HG03442 (cell line): ENCODE results near the gene RNF150.

ENCODE experiments used
- ATAC-seq: cut with Tn5 transposase; IDR thresholded peaks from one replicate; pipeline ENCODE4 v1.9.1; 2021; ENCODE audit warnings: mild to moderate bottlenecking, moderate library complexity; ENCODE audit not compliant: unreplicated experiment

The RNF150 gene

DNA sequence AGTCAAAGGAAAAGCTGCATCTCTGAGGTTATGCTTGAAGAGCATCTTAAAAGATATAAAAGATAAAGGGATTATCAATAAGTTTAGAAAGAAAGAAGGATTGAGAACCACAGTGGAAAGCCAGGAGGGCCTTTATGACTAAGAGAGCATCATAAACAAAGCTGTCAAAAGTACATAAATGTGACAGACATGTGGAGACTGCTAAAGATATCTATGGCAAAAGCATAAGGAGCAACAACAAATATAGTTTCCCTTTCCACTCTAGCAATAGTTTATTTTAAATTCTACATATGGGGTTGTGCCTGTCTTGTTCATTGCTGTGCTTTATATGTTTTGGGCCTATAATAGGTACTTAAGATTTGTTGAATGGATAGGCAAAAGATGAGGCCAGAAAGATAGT, 97.3 kb downstream of the RNF150 start:
- no peak for ATAC-seq

DNA sequence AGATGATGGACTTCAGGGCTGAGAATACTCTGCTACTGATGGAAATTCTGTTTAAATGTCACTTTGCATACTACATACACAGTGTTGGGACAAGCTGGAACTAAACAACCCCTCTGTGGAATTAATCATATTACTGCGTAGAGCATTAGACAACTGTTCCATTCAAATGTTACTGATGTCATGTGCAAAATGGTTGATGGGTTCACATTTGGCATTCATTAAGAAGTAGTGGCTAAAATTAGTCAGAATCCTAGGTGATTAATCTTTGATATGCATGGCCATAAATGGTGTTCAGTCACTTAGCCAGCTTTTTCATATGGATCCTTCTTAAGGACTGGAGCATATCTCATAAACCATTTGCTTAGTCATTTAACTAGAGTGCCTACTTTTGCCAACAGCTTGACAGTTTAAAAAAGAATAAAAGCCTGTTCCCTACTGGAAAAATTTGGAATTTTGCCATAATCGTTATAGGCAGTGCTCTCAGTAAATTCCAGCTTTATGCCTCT, 105.2 kb downstream of the RNF150 start:
- ATAC-seq = no peak

DNA sequence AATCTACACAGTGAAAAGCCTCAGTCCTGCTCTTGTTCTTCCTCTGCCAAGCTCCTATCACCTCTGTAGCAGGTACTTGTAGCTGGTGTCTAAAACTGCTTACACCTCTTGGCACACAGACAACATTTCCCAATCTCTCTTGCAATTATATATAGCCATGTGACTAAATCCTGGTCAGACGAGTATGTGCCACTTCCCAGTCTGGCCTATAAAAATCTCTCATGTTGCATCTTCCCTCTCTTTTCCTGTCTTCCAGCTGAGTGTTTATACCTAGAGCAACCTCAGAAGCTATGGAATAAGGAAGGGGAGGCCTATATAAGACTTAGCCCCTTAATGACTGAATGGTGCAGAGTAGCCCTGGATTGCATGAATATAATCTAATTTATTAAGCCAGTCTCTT, 105.8 kb downstream of the RNF150 start:
- ATAC-seq = no peak

DNA sequence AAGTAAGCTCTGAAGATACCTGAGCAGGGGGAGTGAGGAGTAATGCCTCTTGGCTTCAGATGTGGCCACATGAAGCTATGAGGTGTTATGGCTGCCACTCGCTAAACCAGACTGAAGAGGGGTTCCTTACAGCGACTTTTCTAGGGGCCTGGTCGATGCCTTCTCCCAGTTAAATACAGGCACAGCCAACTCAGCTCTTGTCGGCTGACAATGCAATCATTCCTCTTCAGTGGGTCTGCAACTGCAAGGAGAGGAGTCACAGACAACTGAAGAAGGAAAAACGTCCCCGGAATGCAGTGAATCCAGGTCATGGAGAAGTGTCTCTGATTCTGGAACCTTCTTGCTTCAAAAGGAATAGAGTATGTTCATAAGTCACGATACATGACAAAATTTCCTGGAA, 106.4 kb downstream of the RNF150 start:
- ATAC-seq = no peak

DNA sequence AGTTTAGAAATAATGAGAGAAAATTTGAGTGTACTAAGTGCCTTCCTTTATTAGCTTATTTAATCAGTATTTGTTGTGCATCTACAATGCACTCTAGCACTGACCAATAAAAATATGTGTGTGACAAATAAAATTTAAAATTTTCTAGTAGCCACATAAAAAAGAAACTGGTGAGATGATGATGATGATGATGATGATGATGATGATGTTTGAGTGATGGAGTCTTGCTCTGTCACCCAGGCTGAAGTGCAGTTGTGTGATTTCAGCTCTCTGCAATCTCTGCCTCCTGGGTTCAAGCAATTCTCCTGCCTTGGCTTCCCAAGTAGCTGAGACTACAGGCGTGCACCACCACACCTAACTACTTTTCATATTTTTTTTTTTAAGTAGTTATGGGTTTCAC, 110.2 kb downstream of the RNF150 start:
- no peak for ATAC-seq

DNA sequence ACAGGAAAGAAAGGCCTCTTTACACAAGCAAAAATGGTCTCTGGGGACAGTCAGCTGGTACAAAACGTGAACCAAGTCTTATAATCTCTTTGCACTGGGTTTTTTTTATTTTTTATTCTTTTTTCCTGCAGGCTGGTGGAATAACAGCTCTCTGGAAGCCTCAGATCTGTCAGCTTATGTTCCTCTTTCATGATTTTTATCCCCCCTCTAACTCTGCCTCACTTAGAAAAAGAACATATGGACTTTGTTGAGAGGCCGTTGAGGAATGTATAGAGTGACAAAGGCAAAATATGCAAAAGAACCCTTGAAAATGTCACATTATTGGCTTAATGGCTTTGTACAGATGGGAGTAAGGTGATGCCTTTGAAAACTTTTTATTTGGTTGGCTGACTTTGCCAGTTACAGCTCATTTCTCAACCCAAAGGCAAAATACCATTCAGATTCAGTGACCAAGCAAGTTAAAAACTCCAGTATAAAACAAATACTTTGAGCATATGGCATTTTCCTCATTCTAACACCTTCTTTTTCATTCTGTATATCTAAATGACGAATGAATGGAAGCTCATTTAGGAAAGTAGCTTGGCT, 111.1 kb downstream of the RNF150 start:
- no peak for ATAC-seq

DNA sequence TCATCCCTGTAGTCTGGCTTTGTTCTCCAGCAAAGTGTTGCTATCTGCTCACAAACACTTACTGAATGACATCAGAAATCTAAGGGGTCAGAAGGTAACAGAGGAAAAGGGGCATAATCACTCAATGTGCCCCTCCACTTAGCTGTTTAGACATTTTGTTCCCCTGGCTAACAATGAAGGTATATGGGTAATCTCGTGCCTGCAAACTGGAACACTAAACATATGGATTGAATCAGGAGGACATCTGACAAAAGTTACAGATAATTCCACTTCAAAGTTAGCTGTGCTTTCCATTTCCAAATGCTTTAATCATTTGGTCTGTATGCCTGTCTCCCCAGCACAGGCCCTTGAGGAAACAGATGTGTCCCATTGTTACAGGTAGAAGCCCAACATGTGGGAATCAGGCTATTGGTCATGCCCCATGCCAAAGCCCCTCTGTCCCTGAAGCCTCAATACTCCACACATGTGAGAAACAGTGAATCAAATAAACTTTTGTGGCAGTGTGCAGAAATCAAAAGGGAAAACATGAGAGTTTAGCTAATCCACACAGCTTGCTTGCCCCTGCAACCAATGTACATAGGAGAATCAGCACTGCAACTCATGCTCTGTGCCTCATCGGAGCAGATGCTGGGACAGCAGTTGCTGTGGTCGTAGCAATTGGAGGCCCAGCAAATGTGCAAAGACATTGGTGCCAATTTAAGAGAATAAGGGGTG, 111.7 kb downstream of the RNF150 start:
- no peak for ATAC-seq

DNA sequence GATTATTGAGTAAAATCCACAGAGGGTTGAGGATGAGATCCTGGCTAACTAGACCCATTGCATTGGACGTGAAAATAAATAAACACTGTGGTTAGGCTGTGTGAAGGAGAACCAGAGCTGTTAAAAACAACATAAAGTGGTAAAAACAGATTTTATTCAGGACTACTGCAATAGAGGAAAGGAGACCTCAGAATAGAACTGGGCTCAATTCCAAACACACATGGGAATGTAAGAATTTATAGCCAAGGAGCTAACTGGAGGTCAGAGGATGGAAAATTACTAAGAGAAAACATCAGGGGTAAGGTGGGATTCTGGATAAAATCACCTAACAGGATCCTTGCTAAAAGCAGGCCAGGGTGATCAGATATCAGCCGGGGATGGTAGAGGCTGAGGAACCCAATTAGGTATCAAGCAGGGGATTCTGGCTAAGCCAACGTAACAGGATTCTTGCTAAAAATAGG, 112.4 kb downstream of the RNF150 start:
- no peak for ATAC-seq

DNA sequence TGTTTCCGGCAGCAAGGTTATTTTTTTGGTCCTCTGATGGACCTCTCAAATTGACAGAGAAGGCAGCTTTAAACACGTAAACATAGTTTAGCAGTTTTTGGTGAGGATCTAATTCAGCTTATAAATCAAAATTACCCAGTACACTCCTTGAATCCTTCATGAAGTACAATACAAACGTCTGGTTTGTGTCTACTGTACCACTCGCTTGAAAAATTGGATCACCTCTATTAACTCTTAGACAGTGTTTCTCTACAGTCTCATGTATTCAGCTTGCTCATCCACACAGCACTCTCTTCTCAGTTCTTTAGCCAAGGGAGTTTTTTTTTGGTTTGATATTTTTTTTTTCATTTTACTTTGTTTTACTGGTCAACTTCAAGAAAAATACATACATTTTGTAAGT, 113.5 kb downstream of the RNF150 start:
- ATAC-seq = no peak

DNA sequence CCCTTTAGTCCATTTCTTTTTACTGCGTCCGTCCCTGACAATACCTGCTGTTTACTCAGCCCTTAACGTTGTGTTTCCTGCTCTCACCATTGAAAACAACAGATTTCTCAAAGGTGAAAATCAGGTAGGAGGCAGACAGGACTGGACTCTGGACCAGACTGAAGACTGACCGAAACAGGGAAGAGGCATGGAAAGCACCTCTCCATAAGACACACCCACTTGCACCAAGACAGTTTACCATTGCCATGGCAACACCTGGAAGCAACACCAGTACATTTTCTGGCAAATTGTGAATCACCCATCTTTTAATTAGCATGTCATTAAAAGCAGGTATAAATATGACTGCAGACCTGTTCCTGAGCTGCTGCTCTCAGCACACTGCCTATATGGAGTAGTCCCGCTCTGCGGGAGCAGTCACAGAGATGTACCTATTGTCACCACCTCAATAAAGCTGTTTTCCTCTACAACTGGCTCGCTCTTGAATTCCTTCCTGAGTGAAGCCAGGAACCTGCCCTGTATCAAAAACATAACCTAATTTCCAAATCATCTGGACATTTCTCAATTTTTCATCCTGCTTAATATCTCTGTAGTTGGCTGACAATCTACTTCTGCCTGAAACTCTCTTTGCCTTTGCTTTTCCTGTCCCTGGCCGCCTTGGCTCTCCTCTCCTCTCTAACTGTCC, 117.0 kb downstream of the RNF150 start:
- ATAC-seq = no peak

DNA sequence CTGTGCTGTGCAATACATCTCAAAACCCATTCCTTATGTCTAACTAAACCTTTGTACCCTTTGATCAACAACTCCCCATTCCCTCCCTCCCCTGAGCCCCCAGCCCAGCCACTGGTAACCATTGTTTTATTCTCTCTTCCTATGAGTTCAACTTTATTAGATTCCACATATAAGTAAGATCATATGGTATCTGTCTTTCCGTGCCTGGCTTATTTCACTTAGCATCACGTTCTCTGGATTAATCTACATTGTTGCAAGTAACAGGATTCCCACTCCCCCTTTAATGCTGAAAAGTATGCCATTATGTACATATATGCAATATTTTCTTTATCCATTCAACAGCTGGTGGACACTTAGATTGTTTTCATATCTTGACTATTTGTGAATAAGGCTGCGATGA, 119.4 kb downstream of the RNF150 start:
- no peak for ATAC-seq

DNA sequence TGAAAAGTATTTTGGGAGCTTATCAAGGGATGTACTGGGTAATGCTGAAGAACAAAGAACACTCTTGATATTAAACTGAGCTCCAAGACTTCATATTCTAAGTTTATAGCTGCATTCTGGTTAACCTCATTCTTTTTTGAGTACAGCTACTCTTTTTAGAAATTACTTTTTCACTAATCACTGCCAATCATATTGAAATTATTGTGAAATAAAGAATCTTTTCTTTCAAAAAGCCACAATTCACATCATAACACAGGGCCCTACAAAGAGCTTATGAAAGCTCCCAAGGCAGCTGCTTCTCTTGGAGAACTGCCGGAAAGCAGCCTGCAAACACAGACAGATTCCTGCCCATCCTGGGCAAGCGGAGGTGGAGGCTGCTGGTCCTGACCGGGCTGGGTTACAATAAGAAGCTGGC, 121.4 kb downstream of the RNF150 start:
- no peak for ATAC-seq

DNA sequence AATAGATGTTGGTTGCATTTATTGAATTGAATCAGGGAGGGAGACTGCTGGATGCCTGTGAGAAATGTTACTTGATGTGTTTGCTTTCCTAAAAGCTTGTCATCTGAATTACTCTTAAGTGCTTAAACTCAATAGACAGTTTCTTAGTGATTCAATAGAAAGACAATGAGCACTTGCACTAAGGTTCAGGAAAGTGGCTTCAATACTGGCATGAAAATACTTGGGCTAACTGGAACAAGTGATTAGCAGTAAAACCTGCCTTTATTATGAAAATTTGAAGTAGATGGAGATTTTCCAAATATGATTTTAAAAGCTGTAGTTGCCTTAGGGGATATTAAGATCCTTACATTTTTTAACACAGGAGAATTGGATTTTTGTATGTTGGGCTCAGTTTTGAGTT, 123.3 kb downstream of the RNF150 start:
- ATAC-seq = no peak

DNA sequence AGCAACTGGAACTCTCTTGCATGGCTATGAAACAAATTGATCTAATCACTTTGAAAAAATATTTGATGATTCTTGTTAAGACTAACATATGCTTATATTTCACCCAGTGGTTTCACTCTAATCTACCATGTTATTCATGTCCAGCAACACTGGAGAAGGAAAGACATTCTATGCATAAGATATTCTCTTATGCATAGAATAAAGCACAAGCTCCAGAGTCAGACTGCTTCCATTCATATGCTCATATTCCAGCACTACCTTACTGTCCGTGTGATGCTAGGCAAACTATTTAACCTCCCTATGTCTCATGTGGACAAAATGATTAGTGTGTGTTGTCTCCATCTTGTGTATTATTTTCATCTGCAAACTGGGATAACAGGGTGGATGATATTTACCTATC, 124.1 kb downstream of the RNF150 start:
- ATAC-seq = no peak

DNA sequence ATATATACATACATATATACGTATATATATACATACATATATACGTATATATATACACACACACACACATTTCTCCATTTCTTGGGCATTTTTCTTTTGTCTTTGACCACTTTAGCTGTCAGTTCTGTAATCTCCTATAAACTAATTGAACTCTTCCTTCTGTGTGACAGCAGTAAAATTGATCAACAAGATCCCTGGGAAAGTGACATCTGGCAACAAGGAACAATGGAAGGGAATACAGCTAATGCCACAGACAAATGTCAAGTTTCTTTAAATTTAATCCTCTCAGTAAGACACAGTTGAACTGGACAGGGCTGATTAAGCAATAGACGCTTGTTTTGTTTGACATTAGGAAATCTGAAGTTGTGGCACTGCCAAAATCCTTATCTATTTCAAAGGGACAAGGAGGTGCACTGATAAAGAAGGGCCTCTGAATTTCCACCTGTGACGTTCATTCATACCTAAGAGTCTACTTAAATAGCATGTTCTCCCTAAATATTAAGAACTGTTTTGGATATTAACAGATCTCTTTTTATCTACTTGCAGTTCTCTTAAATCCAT, 126.9 kb downstream of the RNF150 start:
- ATAC-seq = no peak

DNA sequence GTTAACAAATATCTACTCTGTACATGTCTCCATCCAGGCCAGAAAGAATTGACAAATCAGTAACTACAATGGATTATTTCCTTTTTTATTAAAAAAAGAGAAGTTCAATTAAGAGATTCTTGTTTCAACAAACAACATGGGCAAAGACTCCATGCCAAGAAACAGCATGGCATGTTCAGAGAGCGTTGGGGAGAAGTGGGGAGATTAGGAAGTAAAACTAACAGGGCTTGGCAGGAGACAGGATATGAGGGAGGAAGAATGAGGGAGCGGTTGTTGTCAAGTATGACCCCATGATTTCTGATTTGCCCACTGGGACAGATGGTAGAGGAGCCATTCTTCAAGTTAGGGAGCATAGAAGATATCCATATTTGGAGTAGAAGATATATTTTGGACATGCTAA, 128.4 kb downstream of the RNF150 start:
- ATAC-seq = no peak

DNA sequence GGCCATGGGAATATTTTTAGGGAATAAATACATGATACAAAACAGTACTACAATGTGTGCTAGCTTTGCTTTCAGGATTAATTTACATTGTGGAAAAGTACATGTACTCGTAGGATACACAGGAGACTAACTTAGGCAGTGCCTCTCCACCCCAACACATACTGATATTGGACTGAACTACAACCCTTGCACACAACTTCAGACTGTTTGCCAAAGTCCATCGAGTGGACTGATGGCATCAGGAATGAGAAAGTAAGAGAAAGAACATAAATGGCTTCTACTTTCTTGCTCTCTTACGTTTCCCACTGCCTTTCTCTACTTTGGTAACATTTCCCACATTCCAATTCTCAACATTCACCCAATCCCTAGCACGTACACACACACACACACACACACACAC, 130.1 kb downstream of the RNF150 start:
- ATAC-seq = no peak

DNA sequence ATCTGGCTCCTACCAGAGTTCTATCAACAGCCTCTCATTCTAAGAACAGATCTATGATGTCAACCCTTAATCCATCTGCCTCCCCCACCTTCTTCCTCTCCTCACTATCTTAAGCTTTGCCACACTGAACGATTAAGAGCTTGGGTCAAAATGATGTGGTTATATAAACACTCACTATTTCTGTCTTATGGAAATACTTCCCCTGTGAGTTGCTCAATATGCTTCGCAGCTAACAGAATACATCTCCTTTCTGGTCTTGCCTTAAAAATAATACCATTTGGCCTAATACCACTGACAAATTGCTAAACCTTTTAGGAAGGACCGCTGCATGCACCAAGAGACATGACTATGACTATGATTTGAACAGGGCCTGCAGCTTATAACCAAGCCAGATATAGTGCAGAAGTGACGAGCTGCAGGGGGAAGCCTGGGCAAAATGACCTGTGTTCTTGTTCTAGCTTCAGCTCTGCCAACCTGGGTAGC, 130.9 kb downstream of the RNF150 start:
- ATAC-seq = no peak

DNA sequence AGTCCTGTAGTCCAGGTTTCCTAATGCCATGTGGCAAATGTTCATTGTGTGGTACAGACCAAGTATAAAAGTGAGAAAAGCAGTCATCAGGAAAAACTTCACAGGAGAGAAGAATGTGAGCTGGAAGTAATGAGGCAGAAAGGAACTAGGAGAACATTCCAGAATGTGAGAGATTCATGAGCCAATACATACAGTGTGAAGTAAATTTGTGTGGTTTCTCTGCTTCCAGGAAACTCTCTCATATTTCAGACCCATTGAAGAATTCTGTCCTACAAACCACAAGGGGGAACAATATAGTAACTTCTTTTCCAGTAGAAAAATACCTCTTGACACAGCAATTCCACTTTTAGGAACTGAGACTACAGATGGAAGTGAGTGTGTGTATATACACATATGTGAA, 136.5 kb downstream of the RNF150 start:
- ATAC-seq = no peak

DNA sequence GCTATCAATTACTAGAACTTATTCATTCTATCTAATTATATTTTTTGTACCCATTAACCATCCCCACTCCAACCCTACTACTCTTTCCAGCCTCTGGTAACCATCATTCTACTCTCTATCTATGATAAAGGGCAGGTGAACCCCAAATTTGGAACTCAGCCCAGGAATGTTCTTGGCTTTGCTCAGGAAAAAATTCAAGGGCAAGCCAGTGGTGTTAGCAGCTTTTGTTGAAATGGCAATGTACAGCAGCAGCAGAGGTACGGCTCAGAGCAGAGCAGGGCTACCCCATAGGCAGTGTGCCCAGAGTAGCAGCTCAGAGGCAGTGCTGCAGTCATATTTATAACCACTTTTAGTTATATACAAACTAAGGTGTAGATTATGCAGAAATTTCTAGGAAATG, 138.2 kb downstream of the RNF150 start:
- no peak for ATAC-seq

DNA sequence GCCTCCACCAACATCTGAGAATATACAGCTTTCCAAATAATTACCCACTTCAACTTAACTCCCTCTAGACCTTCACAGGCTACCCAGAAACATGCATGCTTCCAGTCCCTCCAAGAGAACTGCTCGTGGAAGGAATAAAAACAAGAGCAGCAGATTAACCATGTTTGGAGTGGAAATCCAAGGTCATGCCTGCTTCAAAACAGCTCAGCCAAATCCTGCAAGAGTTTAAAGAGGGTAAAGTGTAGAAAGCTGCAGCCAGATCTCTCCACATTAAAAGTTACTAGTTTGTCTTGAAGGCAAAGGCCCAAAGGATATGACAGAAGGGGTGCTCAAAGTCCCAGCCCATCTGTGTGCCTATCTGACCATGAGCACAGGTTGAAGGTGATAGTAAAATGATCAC, 139.3 kb downstream of the RNF150 start:
- ATAC-seq = no peak

DNA sequence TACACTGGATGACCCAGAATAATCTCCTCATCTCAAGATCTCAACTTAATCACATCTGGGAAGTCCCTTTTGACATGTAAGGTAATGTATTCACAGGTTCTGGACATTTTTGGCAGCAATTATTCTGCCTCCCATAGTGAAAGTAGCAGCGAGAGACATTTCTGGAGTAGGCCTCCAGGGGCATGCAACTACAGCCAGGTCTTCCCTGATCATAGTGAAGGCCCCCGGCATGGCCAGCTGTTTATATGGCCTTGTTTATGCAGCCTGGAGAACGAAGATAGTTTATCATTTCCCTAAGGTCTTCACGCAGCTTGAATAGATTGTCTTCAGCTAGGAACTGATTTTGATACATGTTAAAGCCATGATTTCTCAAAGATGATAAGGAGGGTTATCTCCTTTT, 139.9 kb downstream of the RNF150 start:
- ATAC-seq = no peak
